ENCODE data around the gene FHDC1.

Gene FHDC1

DNA sequence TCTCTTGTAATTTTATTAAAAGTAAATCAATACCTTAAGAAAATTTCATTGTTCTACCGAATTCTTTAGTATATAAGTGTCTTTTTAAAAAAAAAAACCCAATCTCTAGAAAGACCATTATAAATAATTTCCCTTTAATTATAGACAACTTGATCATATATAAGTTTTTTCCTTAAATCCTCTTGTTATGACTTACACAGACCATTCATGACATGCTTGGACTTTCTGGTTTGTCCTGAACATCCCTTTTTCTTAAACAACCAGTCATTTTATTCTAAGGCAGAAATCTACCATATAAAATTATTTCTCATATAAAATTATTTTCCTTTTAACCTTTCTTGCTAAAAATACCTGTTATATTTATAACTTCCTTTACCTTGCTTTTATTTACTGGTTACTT lies 15.4 kb upstream of the FHDC1 start:
- no peak overlapping the region for H3K27ac ChIP-seq
- TF ChIP-seq CTCF (IDR thresholded peaks at IDR 0.05): no peak
- no peak for TF ChIP-seq ZFX (IDR thresholded peaks at IDR 0.05; ENCODE audit: borderline replicate concordance)

- H3K27ac ChIP-seq: no peak overlapping the region
- TF ChIP-seq ZFX (IDR thresholded peaks at IDR 0.05; ENCODE audit: borderline replicate concordance) (no peak), CTCF (IDR thresholded peaks at IDR 0.05) (no peak)
Measured at GRCh38 chr4:152921284-152921683, 14.8 kb upstream of the FHDC1 start.

DNA sequence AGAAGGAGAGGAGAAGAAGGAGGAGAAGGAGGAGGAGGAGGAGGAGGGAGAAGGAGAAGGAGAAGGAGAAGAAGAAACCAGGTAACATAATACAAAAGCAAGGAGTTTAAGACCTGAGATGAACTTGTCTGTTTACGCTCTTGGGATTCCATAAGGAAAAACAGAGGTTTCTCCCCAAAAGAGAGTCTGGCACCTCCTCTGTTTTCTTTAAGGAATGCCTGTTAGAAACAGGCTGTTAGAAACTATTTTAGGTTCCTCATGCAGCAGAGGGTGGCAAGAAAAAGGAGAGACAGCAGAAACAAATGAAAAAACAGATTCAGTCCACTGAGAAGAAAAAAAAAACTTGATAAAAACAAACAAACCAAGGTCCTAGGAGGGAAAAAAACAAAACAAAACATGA lies 10.3 kb upstream of the FHDC1 start:
- H3K27ac ChIP-seq: no peak overlapping the region
- TF ChIP-seq CTCF (IDR thresholded peaks at IDR 0.05) (no peak), ZFX (IDR thresholded peaks at IDR 0.05; ENCODE audit: borderline replicate concordance) (no peak)

DNA sequence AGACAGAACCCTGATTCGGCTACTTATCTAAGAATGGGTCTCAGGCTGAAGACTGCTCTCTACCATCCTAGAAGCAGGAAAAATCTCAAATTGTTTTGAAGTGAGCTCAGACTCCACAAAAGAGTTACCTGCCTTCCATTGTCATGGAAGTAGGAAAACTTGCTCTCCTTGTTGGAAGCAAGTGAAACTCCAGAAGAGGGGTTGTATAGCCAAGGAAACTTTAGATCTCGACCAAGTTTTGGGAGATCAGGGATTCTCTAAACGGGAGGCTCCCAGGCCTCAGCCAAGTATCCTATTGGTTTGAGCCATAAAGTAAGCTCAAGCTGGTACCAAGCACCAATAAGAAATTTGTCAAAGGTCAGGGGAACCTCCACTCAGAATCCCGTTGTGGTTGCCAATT lies 9.2 kb upstream of the FHDC1 start:
- TF ChIP-seq ZFX (IDR thresholded peaks at IDR 0.05; ENCODE audit: borderline replicate concordance) (no peak), CTCF (IDR thresholded peaks at IDR 0.05) (no peak)
- H3K27ac ChIP-seq: no peak overlapping the region

DNA sequence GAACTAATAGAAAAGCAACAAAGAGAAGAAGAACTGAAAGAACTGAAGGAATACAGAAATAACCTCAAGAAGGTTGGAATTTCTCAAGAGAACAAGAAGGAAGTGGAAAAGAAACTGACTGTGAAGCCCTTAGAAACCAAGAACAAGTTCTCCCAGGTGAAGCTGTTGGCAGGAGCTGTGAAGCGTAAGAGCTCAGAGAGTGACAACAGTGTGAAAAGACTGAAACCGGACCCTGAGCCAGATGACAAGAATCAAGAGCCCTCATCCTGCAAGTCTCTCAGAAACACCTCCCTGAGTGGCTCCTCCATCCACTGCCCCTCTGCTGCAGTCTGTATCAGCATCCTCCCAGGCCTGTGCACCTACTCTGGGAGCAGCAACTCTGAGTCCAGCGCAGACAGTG lies 8.4 kb upstream of the FHDC1 start:
- TF ChIP-seq ZFX (IDR thresholded peaks at IDR 0.05; ENCODE audit: borderline replicate concordance) (no peak), CTCF (IDR thresholded peaks at IDR 0.05) (no peak)
- no peak overlapping the region for H3K27ac ChIP-seq

- TF ChIP-seq CTCF (IDR thresholded peaks at IDR 0.05): no peak
- no peak for TF ChIP-seq ZFX (IDR thresholded peaks at IDR 0.05; ENCODE audit: borderline replicate concordance)
- no peak overlapping the region for H3K27ac ChIP-seq
Measured at GRCh38 chr4:152928286-152928685, 7.8 kb upstream of the FHDC1 start.

- H3K27ac ChIP-seq: no peak overlapping the region
- TF ChIP-seq ZFX (IDR thresholded peaks at IDR 0.05; ENCODE audit: borderline replicate concordance) (no peak), CTCF (IDR thresholded peaks at IDR 0.05) (no peak)
Measured at GRCh38 chr4:152929888-152930287, 6.2 kb upstream of the FHDC1 start.
